Measurements from ENCODE around the gene ZNF618. TPM values are rescaled to one million over a fixed set of nuclear protein-coding genes. Genes with fewer than 3 reads are reported as not detected.

ZNF618 gene
- total RNA-seq, 4 donors from 2014 or later = 0.26 to 1.2 (median 1.0) TPM

- intact Hi-C loops (cut with DNase I; ENCODE audit: low total_unique reads) = no loop called here
- no peak overlapping the region for H3K4me3 ChIP-seq
- TF ChIP-seq POLR2A (IDR thresholded peaks at IDR 0.05) = no peak
- TF ChIP-seq CTCF (IDR thresholded peaks at IDR 0.05 in 4 of 5, conservative IDR thresholded peaks at IDR 0.05 in 1 of 5) = no peak
- no peaks in the 10 kb centered on the region for H3K9me3 ChIP-seq
- DNase-seq = no peak
- in situ Hi-C loops (cut with MboI; ENCODE audit: low sequenced_read_pairs in 4 of 4) = no loop called here
- ATAC-seq = no peak
- H3K27me3 ChIP-seq = no peaks in the 10 kb centered on the region
- peaks cover 9% of the 10 kb centered on the region in 2 donors for H3K4me1 ChIP-seq
- H3K27ac ChIP-seq = no peak overlapping the region
- no peaks in the 10 kb centered on the region for H3K36me3 ChIP-seq
Measured at GRCh38 chr9:113873446-113873845, 2.7 kb upstream of the ZNF618 start.

- Histone ChIP-seq H3K9me3 (no peaks in the 10 kb centered on the region), H3K4me1 (peaks cover 9% of the 10 kb centered on the region in 2 donors), H3K27me3 (no peaks in the 10 kb centered on the region), H3K27ac (no peak overlapping the region), H3K4me3 (no peak overlapping the region), H3K36me3 (no peaks in the 10 kb centered on the region)
- ATAC-seq = no peak
- in situ Hi-C loops (cut with MboI; ENCODE audit: low sequenced_read_pairs in 4 of 4) = no loop called here
- no peak for DNase-seq
- TF ChIP-seq CTCF (IDR thresholded peaks at IDR 0.05 in 4 of 5, conservative IDR thresholded peaks at IDR 0.05 in 1 of 5) (no peak), POLR2A (IDR thresholded peaks at IDR 0.05) (no peak)
- intact Hi-C loops (cut with DNase I; ENCODE audit: low total_unique reads) = no loop called here
Measured at GRCh38 chr9:113873926-113874325, 2.2 kb upstream of the ZNF618 start.

- ATAC-seq = peak in 1 of 2 donors; percentile 31
Measured at GRCh38 chr9:113875459-113876150, 504 bp upstream of the ZNF618 start.

GRCh38 chr9:113876993-113877368 is 872 bp downstream of the ZNF618 start:
- peak overlapping the region; percentile 86 to 95 (median 94) for H3K4me3 ChIP-seq
- in situ Hi-C loops (cut with MboI; ENCODE audit: low sequenced_read_pairs in 4 of 4) = no loop called here
- intact Hi-C loops (cut with DNase I; ENCODE audit: low total_unique reads) = loop anchor here (5.0 kb wide), 2 partner anchors 35 to 70 kb away; no protein-coding TSS in a partner anchor
- no peaks in the 10 kb centered on the region for H3K27me3 ChIP-seq
- TF ChIP-seq POLR2A (IDR thresholded peaks at IDR 0.05) (no peak), CTCF (IDR thresholded peaks at IDR 0.05 in 4 of 5, conservative IDR thresholded peaks at IDR 0.05 in 1 of 5) (peak in 1 of 5 experiments; percentile 33)
- no peak for DNase-seq
- no peaks in the 10 kb centered on the region for H3K36me3 ChIP-seq
- H3K9me3 ChIP-seq = no peaks in the 10 kb centered on the region
- H3K4me1 ChIP-seq = peaks cover 9% of the 10 kb centered on the region in 2 donors
- H3K27ac ChIP-seq = peak overlapping the region in 3 of 4 donors; percentile 58 to 67 (median 66)
- no peak for ATAC-seq

More at GRCh38 chr9:113875459-113876150, 504 bp upstream of the ZNF618 start:
- no peak for DNase-seq
- Histone ChIP-seq H3K27ac (peak overlapping the region in 1 of 4 donors; percentile 28), H3K4me3 (peak overlapping the region; percentile 43 to 57 (median 52)), H3K4me1 (peaks cover 9% of the 10 kb centered on the region in 2 donors), H3K36me3 (no peaks in the 10 kb centered on the region), H3K9me3 (no peaks in the 10 kb centered on the region), H3K27me3 (no peaks in the 10 kb centered on the region)
- no peak for TF ChIP-seq CTCF (IDR thresholded peaks at IDR 0.05 in 4 of 5, conservative IDR thresholded peaks at IDR 0.05 in 1 of 5)
- TF ChIP-seq POLR2A (IDR thresholded peaks at IDR 0.05) = no peak
- in situ Hi-C loops (cut with MboI; ENCODE audit: low sequenced_read_pairs in 4 of 4) = no loop called here
- intact Hi-C loops (cut with DNase I; ENCODE audit: low total_unique reads) = loop anchor here (5.0 kb wide), 2 partner anchors 37 to 68 kb away; no protein-coding TSS in a partner anchor
